Esophagus squamous epithelium (tissue), 5 donors: ENCODE results near the gene GGCX. TPM values are rescaled to one million over a fixed set of nuclear protein-coding genes. Genes with fewer than 3 reads are reported as not detected.

Experiments used
- DNase-seq: peaks from one replicate; lab custom pipeline; 2025; lab: John Stamatoyannopoulos, UW
- H3K27ac ChIP-seq, 4 donors: fragments of 200-600 bp; sonication (generic); one replicate each; pipeline ENCODE4 v1.5.1; 2016 to 2019; ENCODE audit warnings: mild to moderate bottlenecking in 1 of 4
- H3K27me3 ChIP-seq, 4 donors: fragments of 200-600 bp; sonication (generic); 1 replicate in 3 of 4; 2 replicates in 1 of 4; pipeline versions ENCODE4 v1.5.1 to v1.6.0; 2017 to 2021; ENCODE audit warnings: antibody characterized with exemption in 1 of 4
- H3K36me3 ChIP-seq, 3 donors: fragments of 200-600 bp; sonication (generic); one replicate each; pipeline ENCODE4 v1.5.1; 2016 to 2019
- H3K4me1 ChIP-seq, 3 donors: fragments of 200-600 bp; sonication (generic); one replicate each; pipeline ENCODE4 v1.5.1; 2017 to 2019
- H3K4me3 ChIP-seq, 4 donors: fragments of 200-600 bp; sonication (generic); 1 replicate in 3 of 4; 2 replicates in 1 of 4; pipeline ENCODE4 v1.5.1; 2016 to 2019; ENCODE audit warnings: mild to moderate bottlenecking in 2 of 4, moderate library complexity in 1 of 4
- H3K9me3 ChIP-seq, 3 donors: fragments of 200-600 bp; sonication (generic); one replicate each; pipeline ENCODE4 v1.5.1; 2016 to 2019
- POLR2A ChIP-seq, 4 donors: fragments of 450-650 bp; IDR thresholded peaks; one replicate each; pipeline ENCODE4 v1.6.1; 2017; ENCODE audit warnings: antibody characterized with exemption in 4 of 4, mild to moderate bottlenecking in 4 of 4, moderate library complexity in 3 of 4
- WGBS, 2 donors: methylation state at CpG; one replicate each; pipeline ENCODE4 v1.1.5; 2018; 5-methylcytosine and 5-hydroxymethylcytosine counted together
- intact Hi-C: fragments of 100-400 bp; cut with DNase I; formaldehyde crosslinking; loops from one replicate; pipeline ENCODE4 v1.15.0; 2022
- total RNA-seq, 4 donors: library from RNA; depleted of rRNA; stranded (reverse); fragments of >200 nt; gene quantifications; one replicate each; pipeline ENCODE4 v1.1.0, GENCODE V29; 2016
- TF ChIP-seq, protein P1 (sequence below), 6 experiments: fragments of 450-650 bp in 4 of 6; fragments of 200-600 bp in 2 of 6; sonication (generic) in 2 of 6; IDR thresholded peaks; one replicate each; pipeline ENCODE4 v1.5.1; 2016 to 2019; ENCODE audit warnings: antibody characterized with exemption in 6 of 6, mild to moderate bottlenecking in 4 of 6, moderate library complexity in 4 of 6
- donor health status: DM: yes; HTN: yes; CAD: no.

Gene GGCX
- total RNA-seq, 4 donors from 2014 or later: 19.7 to 27.5 (median 23.3) TPM

DNA sequence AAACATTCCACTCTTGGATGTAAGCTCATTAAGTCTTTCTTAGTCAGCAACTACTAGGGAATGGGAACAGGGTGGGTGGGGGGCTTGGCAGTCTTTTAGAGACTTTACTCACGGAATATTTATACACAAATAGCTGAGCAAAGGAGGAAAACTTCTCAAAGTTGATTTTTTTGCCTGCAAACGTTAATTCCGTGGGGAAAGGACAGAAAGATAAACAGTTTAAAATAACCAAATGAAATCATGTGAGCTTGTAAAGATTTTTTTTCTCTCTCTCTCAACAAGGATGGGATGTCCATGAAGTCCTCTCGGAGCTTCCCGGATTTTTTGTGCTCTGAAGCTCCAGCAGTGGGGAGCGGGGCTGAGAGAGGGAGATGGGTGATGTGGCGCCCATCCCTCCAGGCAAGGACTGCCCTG lies 54.5 kb downstream of the GGCX start:
- Histone ChIP-seq H3K4me1 (peaks cover 29 to 61% (median 37%) of the 10 kb centered on the region in 3 donors), H3K36me3 (no peaks in the 10 kb centered on the region), H3K27ac (peak overlapping the region in 3 of 4 donors; percentile 59 to 75 (median 67)), H3K9me3 (no peaks in the 10 kb centered on the region), H3K27me3 (no peaks in the 10 kb centered on the region), H3K4me3 (no peak overlapping the region)
- 69 to 71% methylated on average over 7 of the region's 7 CpGs for WGBS, 2 donors
- intact Hi-C loops: no loop called here
- DNase-seq: no peak
- no peak for TF ChIP-seq POLR2A (IDR thresholded peaks at IDR 0.05)
- TF ChIP-seq, protein P1, sequence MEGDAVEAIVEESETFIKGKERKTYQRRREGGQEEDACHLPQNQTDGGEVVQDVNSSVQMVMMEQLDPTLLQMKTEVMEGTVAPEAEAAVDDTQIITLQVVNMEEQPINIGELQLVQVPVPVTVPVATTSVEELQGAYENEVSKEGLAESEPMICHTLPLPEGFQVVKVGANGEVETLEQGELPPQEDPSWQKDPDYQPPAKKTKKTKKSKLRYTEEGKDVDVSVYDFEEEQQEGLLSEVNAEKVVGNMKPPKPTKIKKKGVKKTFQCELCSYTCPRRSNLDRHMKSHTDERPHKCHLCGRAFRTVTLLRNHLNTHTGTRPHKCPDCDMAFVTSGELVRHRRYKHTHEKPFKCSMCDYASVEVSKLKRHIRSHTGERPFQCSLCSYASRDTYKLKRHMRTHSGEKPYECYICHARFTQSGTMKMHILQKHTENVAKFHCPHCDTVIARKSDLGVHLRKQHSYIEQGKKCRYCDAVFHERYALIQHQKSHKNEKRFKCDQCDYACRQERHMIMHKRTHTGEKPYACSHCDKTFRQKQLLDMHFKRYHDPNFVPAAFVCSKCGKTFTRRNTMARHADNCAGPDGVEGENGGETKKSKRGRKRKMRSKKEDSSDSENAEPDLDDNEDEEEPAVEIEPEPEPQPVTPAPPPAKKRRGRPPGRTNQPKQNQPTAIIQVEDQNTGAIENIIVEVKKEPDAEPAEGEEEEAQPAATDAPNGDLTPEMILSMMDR (IDR thresholded peaks at IDR 0.05): no peak

DNA sequence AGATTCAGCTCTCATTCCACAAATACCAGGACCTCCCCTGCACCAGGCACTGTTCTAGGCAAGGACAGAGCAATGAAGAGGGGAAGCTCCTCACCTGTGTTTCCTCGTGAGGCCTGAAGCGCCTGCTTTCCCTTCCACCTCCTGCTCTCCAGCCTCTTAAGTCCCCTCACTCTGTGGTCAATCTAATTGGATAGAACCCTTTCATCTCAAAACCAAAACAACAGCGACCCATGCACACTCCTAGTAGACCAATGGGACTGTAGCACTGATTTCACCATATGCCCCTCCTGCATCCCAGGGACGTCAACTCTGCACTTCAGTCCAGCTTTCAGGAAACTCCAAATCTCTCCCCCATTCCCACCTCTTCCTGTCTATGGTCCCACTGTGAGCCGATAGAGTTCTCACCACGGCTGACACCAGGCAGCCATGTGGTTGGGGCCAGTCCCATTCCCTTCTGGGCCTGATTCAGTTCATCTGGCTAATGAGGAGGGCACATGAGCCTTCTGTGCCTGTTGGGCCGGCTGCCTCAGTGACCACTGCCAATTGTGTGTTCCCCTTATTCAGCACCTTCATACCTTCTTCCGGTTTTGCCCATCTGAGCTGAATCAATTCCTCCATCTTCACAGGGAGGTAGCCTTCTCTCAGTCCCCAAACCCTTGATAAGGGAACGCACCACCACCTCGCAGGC lies 55.6 kb downstream of the GGCX start:
- Histone ChIP-seq H3K4me1 (peaks cover 29 to 50% (median 29%) of the 10 kb centered on the region in 3 donors), H3K36me3 (no peaks in the 10 kb centered on the region), H3K4me3 (no peak overlapping the region), H3K27ac (peak overlapping the region; percentile 51 to 75 (median 64)), H3K9me3 (no peaks in the 10 kb centered on the region), H3K27me3 (no peaks in the 10 kb centered on the region)
- no peak for TF ChIP-seq POLR2A (IDR thresholded peaks at IDR 0.05)
- TF ChIP-seq, protein P1 (IDR thresholded peaks at IDR 0.05): no peak
- 79 to 84% methylated on average over 10 of the region's 10 CpGs for WGBS, 2 donors
- intact Hi-C loops: no loop called here
- DNase-seq: no peak

DNA sequence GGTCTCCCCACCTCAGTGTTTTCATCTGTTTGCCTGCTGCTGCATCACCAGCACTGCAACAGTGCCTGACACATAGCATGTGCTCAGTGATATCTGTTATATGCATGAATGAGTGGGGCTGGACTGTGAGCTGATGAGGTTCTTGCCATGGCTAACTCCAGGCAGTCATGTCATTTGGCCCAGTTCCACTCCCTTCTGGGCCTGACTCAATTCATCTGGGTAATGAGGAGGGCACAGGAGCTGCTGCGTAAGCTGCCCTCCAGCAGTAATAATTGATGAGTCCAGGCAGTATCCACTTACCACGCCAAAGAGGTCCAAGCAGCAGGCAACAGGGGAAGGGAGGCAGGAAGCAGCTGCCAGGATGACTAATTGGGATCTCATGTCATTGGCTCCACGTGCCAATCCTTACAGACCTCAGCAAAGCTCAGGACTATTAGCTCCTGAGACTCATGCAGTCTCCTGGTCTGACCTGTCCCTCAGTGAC lies 56.5 kb downstream of the GGCX start:
- Histone ChIP-seq H3K27ac (peak overlapping the region; percentile 51 to 75 (median 64)), H3K4me3 (no peak overlapping the region), H3K36me3 (no peaks in the 10 kb centered on the region), H3K27me3 (no peaks in the 10 kb centered on the region), H3K4me1 (peaks cover 29 to 53% (median 32%) of the 10 kb centered on the region in 3 donors), H3K9me3 (no peaks in the 10 kb centered on the region)
- TF ChIP-seq, protein P1 (IDR thresholded peaks at IDR 0.05): no peak
- TF ChIP-seq POLR2A (IDR thresholded peaks at IDR 0.05): no peak
- intact Hi-C loops: no loop called here
- WGBS, 2 donors: 7% methylated on average over 2 to 3 of the region's 3 CpGs
- DNase-seq: no peak

DNA sequence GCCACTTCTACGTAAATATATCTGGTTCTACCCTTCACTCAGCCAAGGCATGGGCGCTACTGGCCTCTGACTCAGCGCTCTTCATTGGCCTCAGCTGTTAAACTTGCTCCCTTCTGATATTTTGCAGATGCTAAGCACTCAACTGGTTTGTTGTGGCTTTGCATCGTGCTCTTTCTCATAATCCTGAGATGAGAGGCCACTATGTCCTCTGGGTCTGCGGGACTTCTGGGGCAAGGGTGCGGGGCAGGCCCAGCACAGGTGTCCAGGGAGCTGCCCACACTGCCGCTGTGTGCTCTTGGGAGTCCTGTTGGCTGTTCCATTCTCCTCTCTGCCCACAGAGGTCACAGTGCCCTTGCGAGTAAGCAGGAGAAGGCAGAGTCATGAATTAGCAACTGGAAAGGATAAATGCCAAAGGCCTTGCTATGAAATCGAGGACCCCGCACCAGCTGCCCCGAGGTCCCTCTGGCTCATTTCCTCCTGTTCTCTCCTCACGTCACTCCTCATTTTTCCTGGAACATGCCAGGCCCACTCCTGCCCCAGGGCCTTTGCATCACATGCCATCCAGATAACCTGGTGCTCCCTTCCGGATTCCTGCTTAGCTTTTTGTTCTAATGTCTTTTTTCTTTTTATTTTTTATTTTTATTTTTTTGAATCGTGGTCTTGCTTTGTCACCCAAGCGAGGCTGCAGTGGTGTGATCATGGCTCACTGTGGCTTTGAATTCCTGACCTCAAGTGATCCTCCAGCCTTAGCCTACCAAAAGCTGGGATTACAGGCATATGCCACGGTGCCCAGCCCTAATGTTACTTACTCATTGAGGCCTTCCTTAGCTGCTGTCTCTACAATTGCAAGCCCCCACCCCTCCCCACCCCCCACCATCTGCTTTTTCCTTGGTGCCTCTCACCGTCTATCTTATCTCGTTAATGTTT lies 57.2 kb downstream of the GGCX start:
- H3K4me3 ChIP-seq: no peak overlapping the region
- H3K27ac ChIP-seq: peak overlapping the region; percentile 51 to 75 (median 64)
- DNase-seq: no peak
- TF ChIP-seq, protein P1 (IDR thresholded peaks at IDR 0.05): no peak
- TF ChIP-seq POLR2A (IDR thresholded peaks at IDR 0.05): no peak
- intact Hi-C loops: no loop called here
- no peaks in the 10 kb centered on the region for H3K36me3 ChIP-seq
- 49 to 61% methylated on average over 16 of the region's 18 CpGs for WGBS, 2 donors
- no peaks in the 10 kb centered on the region for H3K27me3 ChIP-seq
- peaks cover 32 to 60% (median 35%) of the 10 kb centered on the region in 3 donors for H3K4me1 ChIP-seq
- no peaks in the 10 kb centered on the region for H3K9me3 ChIP-seq
